RWPE2 (cell line): ENCODE measurements around the gene INPP5E.

ENCODE experiments used
- ATAC-seq: fragments of 200-7000 bp; cut with Tn5 transposase; 3 replicates; pipeline ENCODE4 v1.9.1; 2021; ENCODE audit warnings: low read depth
- DNase-seq: peaks from one replicate; pipeline ENCODE4 v3.0.0-alpha.2; 2020; ENCODE audit warnings: low spot score
- H3K27ac ChIP-seq: fragments of 450-650 bp; 2 replicates; pipeline ENCODE4 v1.5.1; 2017; ENCODE audit warnings: mild to moderate bottlenecking; ENCODE audit not compliant: poor library complexity, severe bottlenecking
- H3K27me3 ChIP-seq: fragments of 250-450 bp; sonication (Bioruptor Pico); 2 replicates; pipeline ENCODE4 v1.5.1; 2021; ENCODE audit warnings: mild to moderate bottlenecking, moderate library complexity; ENCODE audit not compliant: insufficient read depth, poor library complexity, severe bottlenecking
- H3K36me3 ChIP-seq: fragments of 250-450 bp; sonication (Bioruptor Pico); 2 replicates; pipeline ENCODE4 v1.5.1; 2020; ENCODE audit warnings: low read depth, mild to moderate bottlenecking, moderate library complexity
- H3K4me1 ChIP-seq: fragments of 250-450 bp; sonication (Bioruptor Pico); 2 replicates; pipeline ENCODE4 v1.5.1; 2021; ENCODE audit warnings: mild to moderate bottlenecking, moderate library complexity; ENCODE audit not compliant: insufficient read depth, poor library complexity, severe bottlenecking
- H3K4me3 ChIP-seq: fragments of 250-450 bp; sonication (Bioruptor Pico); 2 replicates; pipeline ENCODE4 v1.5.1; 2021; ENCODE audit warnings: mild to moderate bottlenecking, moderate library complexity; ENCODE audit not compliant: severe bottlenecking
- H3K9me3 ChIP-seq: fragments of 250-450 bp; sonication (Bioruptor Pico); 2 replicates; pipeline ENCODE4 v1.5.1; 2021; ENCODE audit warnings: mild to moderate bottlenecking, moderate library complexity; ENCODE audit not compliant: severe bottlenecking
- TF ChIP-seq, protein P1 (sequence below): fragments of 450-650 bp; IDR thresholded peaks from one replicate; pipeline ENCODE4 v1.5.1; 2017; ENCODE audit warnings: mild to moderate bottlenecking, moderate library complexity; ENCODE audit not compliant: poor library complexity, severe bottlenecking

Gene INPP5E

DNA sequence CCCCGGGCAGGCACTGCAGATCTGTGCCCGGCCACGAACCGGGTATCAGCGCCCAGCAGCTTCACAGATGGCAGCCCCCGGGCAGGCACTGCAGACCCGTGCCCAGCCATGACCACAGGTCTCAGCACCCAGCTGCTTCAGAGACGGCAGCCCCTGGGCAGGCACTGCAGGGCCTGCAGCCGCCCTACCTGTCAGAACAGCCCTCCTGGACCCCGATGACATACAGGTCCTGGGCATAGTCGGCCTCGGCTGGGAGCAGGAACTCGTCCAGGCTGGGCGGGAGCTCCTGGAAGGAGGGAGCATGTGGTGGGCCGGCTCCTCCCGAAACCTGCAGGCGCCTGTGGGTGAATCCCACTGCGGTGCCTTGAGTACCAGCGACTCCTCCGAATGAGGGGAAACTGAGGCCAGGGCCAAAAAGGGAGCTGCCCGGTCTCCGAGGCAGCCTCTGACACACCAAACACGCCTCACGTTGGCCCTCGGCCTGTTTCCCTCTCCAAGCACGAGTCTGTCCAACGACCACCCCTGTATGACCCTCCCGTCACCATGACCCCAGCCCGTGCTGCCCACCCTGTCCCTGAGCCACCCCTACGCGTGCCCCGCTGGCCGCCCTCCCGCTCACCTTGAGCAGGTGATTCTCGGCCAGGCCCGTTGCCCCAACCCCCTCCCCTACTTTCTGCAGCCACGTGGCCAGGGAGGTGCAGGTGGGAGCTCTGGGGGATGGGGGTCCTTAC is 5.6 kb downstream of the INPP5E start:
- peaks cover 6% of the 10 kb centered on the region for H3K4me1 ChIP-seq
- H3K9me3 ChIP-seq = no peaks in the 10 kb centered on the region
- TF ChIP-seq, protein P1, sequence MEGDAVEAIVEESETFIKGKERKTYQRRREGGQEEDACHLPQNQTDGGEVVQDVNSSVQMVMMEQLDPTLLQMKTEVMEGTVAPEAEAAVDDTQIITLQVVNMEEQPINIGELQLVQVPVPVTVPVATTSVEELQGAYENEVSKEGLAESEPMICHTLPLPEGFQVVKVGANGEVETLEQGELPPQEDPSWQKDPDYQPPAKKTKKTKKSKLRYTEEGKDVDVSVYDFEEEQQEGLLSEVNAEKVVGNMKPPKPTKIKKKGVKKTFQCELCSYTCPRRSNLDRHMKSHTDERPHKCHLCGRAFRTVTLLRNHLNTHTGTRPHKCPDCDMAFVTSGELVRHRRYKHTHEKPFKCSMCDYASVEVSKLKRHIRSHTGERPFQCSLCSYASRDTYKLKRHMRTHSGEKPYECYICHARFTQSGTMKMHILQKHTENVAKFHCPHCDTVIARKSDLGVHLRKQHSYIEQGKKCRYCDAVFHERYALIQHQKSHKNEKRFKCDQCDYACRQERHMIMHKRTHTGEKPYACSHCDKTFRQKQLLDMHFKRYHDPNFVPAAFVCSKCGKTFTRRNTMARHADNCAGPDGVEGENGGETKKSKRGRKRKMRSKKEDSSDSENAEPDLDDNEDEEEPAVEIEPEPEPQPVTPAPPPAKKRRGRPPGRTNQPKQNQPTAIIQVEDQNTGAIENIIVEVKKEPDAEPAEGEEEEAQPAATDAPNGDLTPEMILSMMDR = no peak
- H3K27me3 ChIP-seq = no peaks in the 10 kb centered on the region
- DNase-seq (peak; percentile 65), ATAC-seq (no peak)
- H3K4me3 ChIP-seq = no peak overlapping the region
- H3K27ac ChIP-seq = no peak overlapping the region
- H3K36me3 ChIP-seq = peaks cover 32% of the 10 kb centered on the region

DNA sequence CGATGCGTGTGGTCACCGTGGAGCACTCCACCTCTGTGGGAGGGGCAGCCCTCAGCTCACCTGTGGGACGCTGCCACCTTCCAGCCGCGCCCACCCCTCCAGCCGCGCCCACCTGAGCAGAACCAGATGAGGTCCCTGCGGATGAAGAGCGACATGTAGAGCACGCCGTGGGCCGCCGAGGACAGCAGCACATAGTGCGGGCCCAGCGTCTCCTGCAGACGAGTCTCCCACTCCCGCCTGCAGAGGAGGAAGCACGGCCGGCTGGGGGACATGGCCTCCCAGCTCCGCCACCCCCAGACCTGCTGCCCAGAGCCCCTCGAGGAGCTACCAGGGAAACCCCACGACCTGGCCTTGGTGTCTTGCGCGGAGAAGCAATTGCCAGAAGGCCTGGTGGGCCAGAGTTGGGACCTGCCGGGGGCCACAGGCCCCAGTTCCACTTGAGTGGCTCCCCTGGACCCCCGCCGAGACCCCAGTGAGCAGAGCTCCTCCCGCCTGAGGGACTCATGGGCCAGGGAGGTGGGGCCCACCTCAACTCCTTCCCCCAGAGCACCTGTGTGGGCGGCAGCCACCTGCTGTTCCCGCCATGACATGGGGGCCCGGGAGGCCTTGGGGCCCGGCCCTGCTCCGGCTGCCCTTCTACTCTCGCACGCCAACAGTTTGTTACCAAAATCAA is 6.5 kb downstream of the INPP5E start:
- Histone ChIP-seq H3K27ac (no peak overlapping the region), H3K9me3 (no peaks in the 10 kb centered on the region), H3K36me3 (peaks cover 32% of the 10 kb centered on the region), H3K4me3 (no peak overlapping the region), H3K27me3 (no peaks in the 10 kb centered on the region), H3K4me1 (peaks cover 6% of the 10 kb centered on the region)
- DNase-seq = peak; percentile 67
- TF ChIP-seq, protein P1 = no peak
- no peak for ATAC-seq

DNA sequence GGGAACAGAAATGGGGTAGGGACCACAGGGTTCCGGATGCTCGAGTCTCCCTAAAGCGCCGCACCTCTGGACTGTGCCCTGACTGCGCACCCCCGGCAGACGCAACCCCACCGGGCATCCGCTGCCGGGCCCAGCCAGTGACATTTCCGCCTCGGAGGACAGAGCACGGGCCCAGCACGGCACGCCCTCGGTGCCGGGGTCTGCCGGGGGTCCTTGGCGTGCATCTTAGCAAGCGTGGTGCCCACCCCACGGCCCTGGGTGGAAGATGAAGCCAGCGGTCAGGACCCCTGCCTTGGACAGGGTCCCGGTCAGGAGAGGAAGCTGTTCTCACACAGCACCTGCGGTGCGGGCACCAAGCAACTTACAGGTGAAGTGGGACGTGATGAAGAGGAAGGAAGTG is 7.1 kb downstream of the INPP5E start:
- H3K36me3 ChIP-seq = peaks cover 31% of the 10 kb centered on the region
- no peak overlapping the region for H3K27ac ChIP-seq
- TF ChIP-seq, protein P1 = no peak
- no peaks in the 10 kb centered on the region for H3K27me3 ChIP-seq
- peak; percentile 58 for DNase-seq
- no peak for ATAC-seq
- H3K4me1 ChIP-seq = peaks cover 2% of the 10 kb centered on the region
- H3K4me3 ChIP-seq = no peak overlapping the region
- no peaks in the 10 kb centered on the region for H3K9me3 ChIP-seq

DNA sequence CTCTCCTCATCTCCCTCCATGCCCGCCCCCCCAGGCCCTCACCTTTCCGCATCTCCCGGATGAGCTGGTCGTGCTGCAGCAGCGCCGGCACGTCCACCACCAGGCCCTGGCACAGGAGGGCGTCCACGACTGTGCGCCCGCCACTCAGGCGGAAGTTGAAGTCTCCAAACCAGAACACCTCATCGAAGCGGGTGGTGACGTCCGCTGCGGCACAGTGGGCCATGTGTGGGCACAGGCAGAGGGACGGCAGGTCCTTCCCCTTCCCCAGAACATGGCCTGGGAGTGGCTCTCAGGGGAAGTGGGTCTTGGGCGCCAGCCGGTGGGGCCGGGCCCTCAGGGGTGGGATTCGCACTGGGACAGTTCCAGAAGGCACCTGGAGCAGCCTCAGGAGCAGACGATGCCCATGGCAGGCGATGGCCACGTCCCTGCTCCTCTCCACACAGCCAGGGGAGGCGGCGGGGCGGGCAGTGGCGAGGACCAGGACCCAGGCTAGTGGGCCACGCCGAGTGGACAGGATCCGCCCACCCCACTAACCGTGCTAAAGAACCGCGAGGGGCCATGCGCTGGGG is 7.8 kb downstream of the INPP5E start:
- H3K4me3 ChIP-seq = no peak overlapping the region
- H3K27me3 ChIP-seq = no peaks in the 10 kb centered on the region
- DNase-seq (peak; percentile 62), ATAC-seq (no peak)
- no peak overlapping the region for H3K27ac ChIP-seq
- H3K4me1 ChIP-seq = no peaks in the 10 kb centered on the region
- H3K9me3 ChIP-seq = no peaks in the 10 kb centered on the region
- H3K36me3 ChIP-seq = peaks cover 24% of the 10 kb centered on the region
- TF ChIP-seq, protein P1 = no peak
